Large intestine (tissue), 3 donors: ENCODE measurements around the gene NFATC4. TPM values are rescaled to one million over a fixed set of nuclear protein-coding genes. Genes with fewer than 3 reads are reported as not detected.

Experiments used
- DNase-seq, 2 donors: peaks; one replicate each; pipeline versions ENCODE4 v3.0.0 to v3.0.0-alpha.2; 2013
- H3K27ac ChIP-seq: one replicate; pipeline ENCODE4 v1.5.1; 2013; ENCODE audit warnings: low read length
- H3K27me3 ChIP-seq: 2 replicates; pipeline ENCODE4 v1.6.1; 2013; ENCODE audit warnings: low read length; ENCODE audit not compliant: control insufficient read depth, insufficient read depth
- H3K36me3 ChIP-seq: 2 replicates; pipeline ENCODE4 v1.6.1; 2013; ENCODE audit warnings: low read length; ENCODE audit not compliant: control insufficient read depth, insufficient read depth
- H3K4me1 ChIP-seq: one replicate; pipeline ENCODE4 v1.6.1; 2013; ENCODE audit warnings: low read length; ENCODE audit not compliant: control insufficient read depth, insufficient read depth
- H3K4me3 ChIP-seq: one replicate; pipeline ENCODE4 v1.5.1; 2013; ENCODE audit warnings: low read length
- H3K9me3 ChIP-seq: one replicate; pipeline ENCODE4 v1.6.1; 2013; ENCODE audit warnings: mild to moderate bottlenecking, low read depth, low read length, moderate library complexity; ENCODE audit not compliant: control insufficient read depth
- WGBS: methylation state at CpG from one replicate; pipeline ENCODE4 v1.1.5; 2013; ENCODE audit warnings: low lambda C conversion rate; ENCODE audit not compliant: insufficient coverage; 5-methylcytosine and 5-hydroxymethylcytosine counted together
- polyA plus RNA-seq: library from polyadenylated mRNA; unstranded; fragments of 120-200 nt; gene quantifications from one replicate; pipeline ENCODE4 v1.2.1, GENCODE V29; 2013

Gene NFATC4
- polyA plus RNA-seq, 1 donor = 40.9 TPM

GRCh38 chr14:24398293-24398652 is 30.3 kb downstream of the NFATC4 start:
- Histone ChIP-seq H3K36me3 (no peaks in the 10 kb centered on the region), H3K9me3 (no peaks in the 10 kb centered on the region), H3K4me1 (peaks cover 40% of the 10 kb centered on the region), H3K27me3 (no peaks in the 10 kb centered on the region), H3K27ac (peak overlapping the region; percentile 91), H3K4me3 (peak overlapping the region; percentile 74)
- no CpG with 5 or more reads among the region's 7 CpGs for WGBS
- DNase-seq = peak; percentile 41 to 73

DNA sequence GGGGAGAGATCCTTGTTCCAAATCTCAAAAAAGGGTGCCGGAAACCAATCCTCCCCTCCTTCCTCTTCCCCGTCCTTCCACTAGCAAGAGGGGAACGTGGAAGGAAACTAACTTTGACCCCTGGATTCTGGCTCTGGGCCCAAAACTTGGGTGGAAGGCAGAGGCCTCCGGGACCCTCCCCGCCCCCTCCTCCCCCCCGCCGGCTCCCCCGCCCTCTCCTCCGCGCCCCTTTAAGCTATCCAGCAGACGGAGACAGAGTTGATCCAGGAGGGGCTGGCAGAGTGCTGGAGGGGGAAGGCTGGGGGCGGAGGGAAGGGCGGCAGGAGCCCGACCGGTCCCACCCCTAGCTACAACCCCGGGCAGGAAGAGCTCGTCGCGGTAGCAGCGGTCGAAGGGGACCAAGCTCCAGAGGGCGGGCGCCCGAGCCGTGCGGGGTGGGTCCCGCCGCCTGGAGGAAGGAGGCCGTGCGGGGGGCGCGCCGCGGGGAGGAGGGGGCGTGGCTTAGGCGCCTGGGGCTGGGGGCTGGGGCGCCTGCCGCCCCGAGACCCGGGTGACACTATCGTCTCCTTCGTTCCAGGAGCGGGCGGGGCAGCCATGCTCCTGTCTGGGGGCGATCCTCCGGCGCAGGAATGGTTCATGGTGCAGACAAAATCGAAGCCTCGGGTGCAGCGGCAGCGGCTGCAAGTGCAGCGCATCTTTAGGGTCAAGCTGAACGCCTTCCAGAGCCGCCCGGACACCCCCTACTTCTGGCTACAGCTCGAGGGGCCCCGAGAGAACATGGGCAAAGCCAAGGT is 30.9 kb downstream of the NFATC4 start, which contains the start of gene NYNRIN:
Gene NYNRIN, plus strand, starts transcription at position 351 of the 794 bp plus-strand sequence. Its CDS starts 244 bp downstream, at position 595.
- Histone ChIP-seq H3K36me3 (no peaks in the 10 kb centered on the region), H3K4me1 (peaks cover 40% of the 10 kb centered on the region), H3K4me3 (peak within 1 kb of the TSS; percentile 74), H3K27ac (peak within 1 kb of the TSS; percentile 91), H3K9me3 (no peaks in the 10 kb centered on the region), H3K27me3 (no peaks in the 10 kb centered on the region)
- WGBS = no CpG with 5 or more reads among the region's 57 CpGs
- DNase-seq = peak; percentile 65 to 79

- WGBS = 10% methylated on average over 2 of the region's 8 CpGs
- peak; percentile 40 to 82 for DNase-seq
- peak overlapping the region; percentile 74 for H3K4me3 ChIP-seq
- H3K36me3 ChIP-seq = peaks cover 1% of the 10 kb centered on the region
- H3K27me3 ChIP-seq = no peaks in the 10 kb centered on the region
- peaks cover 40% of the 10 kb centered on the region for H3K4me1 ChIP-seq
- peak overlapping the region; percentile 91 for H3K27ac ChIP-seq
- no peaks in the 10 kb centered on the region for H3K9me3 ChIP-seq
Measured at GRCh38 chr14:24399447-24399822, 31.5 kb downstream of the NFATC4 start.

- H3K36me3 ChIP-seq = peaks cover 7% of the 10 kb centered on the region
- H3K27me3 ChIP-seq = no peaks in the 10 kb centered on the region
- peak overlapping the region; percentile 91 for H3K27ac ChIP-seq
- peaks cover 40% of the 10 kb centered on the region for H3K4me1 ChIP-seq
- H3K4me3 ChIP-seq = peak overlapping the region; percentile 74
- WGBS = no CpG with 5 or more reads among the region's 4 CpGs
- no peaks in the 10 kb centered on the region for H3K9me3 ChIP-seq
- peak; percentile 62 to 79 for DNase-seq
Measured at GRCh38 chr14:24399999-24400718, 32.2 kb downstream of the NFATC4 start.

DNA sequence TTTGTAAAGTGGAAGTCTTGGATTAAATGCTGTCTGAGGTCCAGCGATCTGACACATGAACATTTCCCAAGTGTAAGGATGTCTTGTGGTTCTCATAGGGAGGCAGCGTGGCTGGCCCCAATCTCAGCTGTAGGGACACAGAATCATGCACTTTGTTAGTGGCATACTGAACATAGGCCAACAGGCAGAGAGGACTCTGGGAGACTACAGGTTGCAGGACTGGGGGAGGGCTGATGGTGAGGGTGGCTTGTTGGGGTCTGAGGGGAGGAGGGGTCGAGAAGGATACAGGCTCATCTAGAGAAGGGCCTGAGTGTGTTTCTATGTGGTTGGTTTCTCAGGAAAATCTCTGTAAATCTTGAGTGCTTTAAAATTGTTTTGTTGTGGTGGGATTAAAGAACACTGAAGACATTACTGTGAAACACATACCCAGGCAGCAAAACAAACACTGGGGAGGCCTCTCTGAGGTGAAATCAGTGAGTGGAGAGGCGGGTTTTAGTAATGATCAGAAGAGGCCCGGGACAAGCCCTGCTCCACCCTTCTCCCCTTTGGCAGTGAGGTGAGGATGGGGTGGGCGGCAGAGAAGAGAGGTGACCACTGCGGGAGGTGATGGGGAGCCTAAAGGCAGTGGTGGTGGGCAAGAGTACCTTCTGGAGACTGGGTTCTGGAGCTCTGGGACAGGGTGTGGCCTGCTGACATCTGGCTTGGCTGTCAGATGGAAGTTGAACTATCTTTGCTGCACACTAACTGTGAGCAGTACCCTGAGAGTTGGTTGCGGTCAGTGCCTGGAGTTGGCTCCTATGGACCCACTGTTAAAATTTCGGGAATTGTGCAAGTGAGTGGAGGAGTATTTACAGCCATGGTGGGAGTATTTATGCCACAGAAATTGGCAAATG is 34.1 kb downstream of the NFATC4 start:
- Histone ChIP-seq H3K9me3 (no peaks in the 10 kb centered on the region), H3K36me3 (peaks cover 24% of the 10 kb centered on the region), H3K4me3 (no peak overlapping the region), H3K27ac (peak overlapping the region; percentile 28), H3K27me3 (no peaks in the 10 kb centered on the region), H3K4me1 (peaks cover 40% of the 10 kb centered on the region)
- DNase-seq = peak in 1 of 2 donors; percentile 41
- WGBS = no CpG with 5 or more reads among the region's 9 CpGs

GRCh38 chr14:24403294-24403998 is 35.5 kb downstream of the NFATC4 start:
- H3K36me3 ChIP-seq = peaks cover 37% of the 10 kb centered on the region
- H3K27ac ChIP-seq = no peak overlapping the region

GRCh38 chr14:24404814-24405213 is 36.8 kb downstream of the NFATC4 start:
- peaks cover 51% of the 10 kb centered on the region for H3K36me3 ChIP-seq
- H3K4me1 ChIP-seq = peaks cover 29% of the 10 kb centered on the region
- no CpG with 5 or more reads among the region's 4 CpGs for WGBS
- no peaks in the 10 kb centered on the region for H3K9me3 ChIP-seq
- H3K27ac ChIP-seq = no peak overlapping the region
- H3K27me3 ChIP-seq = no peaks in the 10 kb centered on the region
- no peak overlapping the region for H3K4me3 ChIP-seq
- DNase-seq = no peak

More at GRCh38 chr14:24403294-24403998, 35.5 kb downstream of the NFATC4 start:
- WGBS = 54% methylated on average over 2 of the region's 7 CpGs
- Histone ChIP-seq H3K4me3 (no peak overlapping the region), H3K4me1 (peaks cover 30% of the 10 kb centered on the region), H3K27me3 (no peaks in the 10 kb centered on the region), H3K9me3 (no peaks in the 10 kb centered on the region)
- no peak for DNase-seq

- Histone ChIP-seq H3K27me3 (no peaks in the 10 kb centered on the region), H3K4me3 (no peak overlapping the region)
Measured at GRCh38 chr14:24406416-24406815, 38.4 kb downstream of the NFATC4 start.

DNA sequence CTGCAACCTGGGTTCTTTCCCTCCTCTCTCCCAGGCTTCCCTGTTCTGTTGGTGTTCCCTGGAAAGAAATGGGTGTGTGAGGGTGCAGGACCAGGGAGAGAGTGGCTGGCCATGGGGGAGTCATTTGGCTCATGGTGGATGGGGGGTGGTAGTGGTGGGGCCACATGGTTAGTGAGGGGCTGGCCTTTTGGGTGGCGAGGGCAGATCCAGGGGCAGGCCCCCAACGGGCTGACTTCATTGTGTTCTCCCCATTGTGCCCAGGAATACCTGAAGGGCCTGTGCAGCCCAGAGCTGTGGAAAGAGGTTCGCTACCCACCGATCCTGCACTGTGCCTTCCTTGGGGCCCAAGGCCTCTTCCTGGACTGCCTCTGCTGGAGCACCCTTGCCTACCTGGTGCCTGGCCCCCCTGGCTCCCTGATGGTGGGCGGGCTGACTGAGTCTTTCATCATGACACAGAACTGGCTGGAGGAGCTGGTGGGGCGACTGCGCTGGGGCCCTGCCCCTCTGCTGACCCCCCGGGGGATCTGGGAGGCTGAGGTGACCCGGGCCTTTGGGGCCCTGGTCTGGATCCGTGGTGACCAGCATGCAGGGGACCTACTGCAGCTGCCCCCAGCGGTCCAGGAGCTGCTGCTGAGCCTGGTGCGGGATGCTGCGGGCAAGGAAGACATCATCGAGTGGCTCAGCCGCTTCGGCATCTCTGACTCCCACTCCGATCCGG is 39.8 kb downstream of the NFATC4 start:
- no peaks in the 10 kb centered on the region for H3K9me3 ChIP-seq
- no peak overlapping the region for H3K27ac ChIP-seq
- H3K4me3 ChIP-seq = no peak overlapping the region
- H3K4me1 ChIP-seq = peaks cover 4% of the 10 kb centered on the region
- peaks cover 78% of the 10 kb centered on the region for H3K36me3 ChIP-seq
- no peak for DNase-seq
- H3K27me3 ChIP-seq = no peaks in the 10 kb centered on the region
- no CpG with 5 or more reads among the region's 18 CpGs for WGBS

More at GRCh38 chr14:24406416-24406815, 38.4 kb downstream of the NFATC4 start:
- H3K9me3 ChIP-seq = no peaks in the 10 kb centered on the region
- DNase-seq = no peak
- H3K4me1 ChIP-seq = peaks cover 16% of the 10 kb centered on the region
- no peak overlapping the region for H3K27ac ChIP-seq
- H3K36me3 ChIP-seq = peaks cover 66% of the 10 kb centered on the region
- WGBS = no CpG with 5 or more reads among the region's 6 CpGs
